GM18870 (cell line): ENCODE measurements around the gene CRB3.

ENCODE experiments used
- ATAC-seq: cut with Tn5 transposase; IDR thresholded peaks from one replicate; pipeline ENCODE4 v1.9.1; 2021; ENCODE audit warnings: moderate library complexity; ENCODE audit not compliant: unreplicated experiment

Gene CRB3

DNA sequence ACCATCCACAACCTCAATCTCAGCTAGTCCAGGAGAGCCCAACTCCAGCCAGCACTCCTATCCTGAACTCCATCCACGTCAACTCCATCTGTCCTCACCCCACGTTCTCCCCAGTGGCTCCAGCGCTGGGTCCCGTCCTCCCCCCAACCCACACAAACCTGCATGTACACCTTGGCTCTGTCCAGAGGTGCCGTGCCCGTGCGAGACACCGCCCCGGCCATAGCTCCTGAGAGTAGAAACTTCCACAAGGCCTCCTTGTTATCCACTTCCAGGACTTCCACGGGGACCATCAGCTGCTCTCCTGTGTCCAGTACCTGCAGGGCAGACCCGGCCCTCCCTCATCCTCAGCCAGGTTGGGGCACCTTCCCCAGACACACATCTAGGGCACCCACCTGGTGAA, 32.2 kb upstream of the CRB3 start:
- no peak for ATAC-seq

DNA sequence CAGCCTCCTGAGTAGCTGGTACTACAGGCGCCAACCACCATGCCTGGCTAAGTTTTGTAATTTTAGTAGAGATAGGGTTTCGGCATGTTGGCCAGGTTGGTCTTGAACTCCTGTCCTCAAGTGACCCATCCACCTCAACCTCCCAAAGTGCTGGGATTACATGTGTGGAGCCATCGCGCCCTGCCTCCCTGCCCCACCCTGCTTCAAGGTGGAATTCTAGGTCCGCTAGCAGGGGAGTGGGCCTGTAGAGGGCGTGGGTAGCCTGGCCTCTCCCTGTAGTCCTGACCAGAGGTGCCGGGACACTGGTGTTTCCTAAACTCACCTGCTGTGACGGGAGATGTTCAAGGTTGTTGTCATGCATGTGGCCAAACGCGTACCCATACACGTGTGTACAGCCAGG, 30.9 kb upstream of the CRB3 start:
- ATAC-seq: no peak

- no peak for ATAC-seq
Observed at GRCh38 chr19:6433663-6434062, 30.4 kb upstream of the CRB3 start, which contains the start of gene SLC25A41. TSS of gene SLC25A41 (minus strand) at chr19:6433763. CDS start at chr19:6433693, 70 bp downstream.

- ATAC-seq: no peak
Observed at GRCh38 chr19:6439743-6440142, 24.3 kb upstream of the CRB3 start.

- ATAC-seq: no peak
Observed at GRCh38 chr19:6440905-6441304, 23.2 kb upstream of the CRB3 start.

GRCh38 chr19:6442087-6442688, 21.9 kb upstream of the CRB3 start:
- ATAC-seq: no peak

- no peak for ATAC-seq
Observed at GRCh38 chr19:6443986-6444385, 20.1 kb upstream of the CRB3 start.

GRCh38 chr19:6446452-6446851, 17.6 kb upstream of the CRB3 start:
- ATAC-seq: no peak

DNA sequence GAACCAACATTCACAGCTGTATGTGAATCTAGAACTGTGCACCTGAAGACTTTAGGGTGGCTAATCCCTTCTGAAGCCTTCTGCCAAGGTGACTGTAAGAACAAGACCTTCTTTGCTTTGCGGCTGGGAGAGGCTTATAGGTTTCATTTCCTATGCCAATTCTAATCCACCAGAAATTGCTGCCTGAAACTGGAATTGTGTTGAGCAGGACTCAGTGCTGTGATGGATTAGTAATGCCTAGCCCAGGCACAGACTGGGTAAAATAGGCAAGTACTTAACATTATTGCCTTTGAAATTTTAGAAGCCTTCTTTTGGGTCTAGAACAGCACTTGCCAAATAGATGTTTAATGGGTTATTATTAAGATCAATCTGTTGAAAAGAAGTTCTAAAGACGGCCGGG, 16.0 kb upstream of the CRB3 start:
- ATAC-seq: no peak

- no peak for ATAC-seq
Observed at GRCh38 chr19:6450166-6450565, 13.9 kb upstream of the CRB3 start.

- ATAC-seq: no peak
Observed at GRCh38 chr19:6451583-6452222, 12.4 kb upstream of the CRB3 start.

DNA sequence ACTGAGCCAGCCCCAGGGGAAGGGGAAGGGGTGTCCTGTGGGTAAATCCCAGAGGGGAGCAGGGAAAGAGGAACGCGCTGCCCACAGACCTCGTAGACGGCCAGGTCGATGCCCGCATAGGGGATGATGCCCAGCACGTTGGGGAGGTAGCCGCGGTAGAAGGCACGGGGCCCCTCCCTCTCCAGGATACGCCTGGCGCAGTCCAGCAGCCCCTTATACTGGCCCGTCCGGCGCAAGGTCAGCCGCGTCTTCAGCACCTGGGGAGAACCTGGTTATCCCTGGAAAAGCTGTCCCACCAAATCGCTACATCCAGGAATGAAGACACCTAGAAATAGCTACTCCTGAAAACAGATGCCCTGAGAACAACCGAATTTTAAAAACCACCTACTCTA, 11.9 kb upstream of the CRB3 start:
- no peak for ATAC-seq

- ATAC-seq: no peak
Observed at GRCh38 chr19:6452899-6453298, 11.2 kb upstream of the CRB3 start.

GRCh38 chr19:6453951-6454565, 10.0 kb upstream of the CRB3 start:
- no peak for ATAC-seq

DNA sequence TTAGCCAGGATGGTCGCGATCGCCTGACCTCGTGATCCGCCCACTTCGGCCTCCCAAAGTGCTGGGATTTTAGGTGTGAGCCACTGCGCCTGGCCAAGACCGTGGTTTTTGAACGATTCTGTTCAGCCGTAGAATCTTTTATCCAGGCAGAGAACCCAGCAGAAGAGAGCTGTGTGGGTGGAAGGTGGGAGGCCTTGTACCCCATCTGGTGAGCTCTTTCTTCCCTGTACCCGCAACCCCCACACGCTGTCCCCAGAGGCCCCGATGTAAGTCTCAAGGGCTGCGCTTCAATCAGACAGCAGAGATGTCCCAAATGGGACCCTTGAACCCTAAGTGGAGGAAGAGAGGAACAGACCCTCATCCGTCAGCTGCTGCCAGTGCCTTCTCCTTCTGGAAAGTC, 8.1 kb upstream of the CRB3 start:
- ATAC-seq: no peak

- no peak for ATAC-seq
Observed at GRCh38 chr19:6457958-6458694, 5.9 kb upstream of the CRB3 start.

DNA sequence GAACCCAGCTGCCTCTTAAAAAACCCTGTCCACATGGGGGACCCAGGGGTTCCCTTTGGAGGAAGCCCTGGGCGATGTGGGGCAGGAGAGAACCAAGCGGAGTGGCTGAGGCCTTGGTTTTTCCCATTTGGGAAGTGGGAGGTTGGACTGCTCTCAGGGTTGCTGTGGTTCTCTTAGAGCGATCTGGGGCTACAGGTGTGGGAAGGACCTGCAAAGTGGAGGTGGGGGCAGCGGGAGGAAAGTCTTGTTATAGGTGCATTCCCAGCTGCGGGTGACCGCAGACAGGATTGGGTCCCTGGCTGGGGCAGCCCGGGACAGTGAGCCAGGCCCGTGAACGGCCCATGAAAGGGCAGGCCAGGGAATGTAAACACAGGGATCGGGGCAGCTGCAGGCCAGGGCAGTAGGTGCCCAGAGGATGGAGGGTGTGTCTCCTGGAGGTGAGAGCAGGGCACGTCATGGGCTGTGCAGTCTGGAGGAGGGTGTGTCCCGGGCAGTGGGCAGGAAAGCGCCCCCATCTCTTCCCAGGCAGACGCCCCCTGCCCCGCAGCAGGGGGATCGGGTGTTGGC, 5.3 kb upstream of the CRB3 start:
- ATAC-seq: no peak

GRCh38 chr19:6459262-6460098, 4.6 kb upstream of the CRB3 start, which contains the start of gene SLC25A23:
TSS of gene SLC25A23 (minus strand) at chr19:6459792. CDS start at chr19:6459628, 164 bp downstream.
- ATAC-seq: no peak

GRCh38 chr19:6460099-6460884, 3.8 kb upstream of the CRB3 start:
- peak; percentile 80 for ATAC-seq

DNA sequence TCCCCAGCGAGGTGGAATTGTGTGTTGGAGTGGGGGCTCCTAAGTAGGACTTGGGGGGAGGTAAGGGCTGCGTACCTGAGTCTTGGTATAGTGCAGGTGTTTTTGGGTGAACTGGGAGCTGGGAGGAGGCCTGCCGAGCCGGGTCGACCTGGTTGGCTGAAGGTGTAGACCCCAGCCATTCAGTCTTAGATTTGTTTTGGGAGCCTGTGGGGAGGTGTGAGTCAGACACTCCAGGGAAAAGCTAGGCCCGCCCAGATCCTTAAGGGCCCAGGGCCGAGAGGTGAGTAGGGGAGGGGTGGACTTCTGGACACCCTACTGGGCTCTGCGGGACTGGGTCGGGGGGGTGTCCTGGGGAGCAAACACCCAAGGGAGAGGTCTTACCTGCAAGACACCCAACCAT, 935 bp downstream of the CRB3 start:
- ATAC-seq: no peak
